ENCODE data around the gene EPM2A.

- TF ChIP-seq POLR2AphosphoS5 (IDR thresholded peaks at IDR 0.05) (no peak), CTCF (IDR thresholded peaks at IDR 0.05) (no peak), POLR2A (IDR thresholded peaks at IDR 0.05) (no peak)
Observed at GRCh38 chr6:145707397-145707796, 27.9 kb downstream of the EPM2A start.

All from stomach (tissue), 4 donors.